Mesendoderm (in vitro differentiated cells): ENCODE data around the gene PGBD5.

Experiments used
- DNase-seq: peaks from one replicate; pipeline ENCODE4 v3.0.0; 2013
- H2AK5ac ChIP-seq: 2 replicates; pipeline ENCODE4 v1.6.1; 2013; ENCODE audit warnings: low read length, inconsistent platforms
- H2BK120ac ChIP-seq: 2 replicates; pipeline ENCODE4 v1.6.1; 2013; ENCODE audit warnings: low read depth, mild to moderate bottlenecking, low read length, moderate library complexity, mixed read lengths
- H2BK15ac ChIP-seq: replicated peaks from 2 replicates; pipeline ENCODE4 v1.6.1; 2013; ENCODE audit warnings: low read depth, mild to moderate bottlenecking, moderate library complexity
- H2BK5ac ChIP-seq: 2 replicates; pipeline ENCODE4 v1.6.1; 2013; ENCODE audit warnings: low read length, inconsistent platforms
- H3K18ac ChIP-seq: 2 replicates; pipeline ENCODE4 v1.6.1; 2013; ENCODE audit warnings: mild to moderate bottlenecking, low read length, mixed read lengths
- H3K23ac ChIP-seq: one replicate; pipeline ENCODE4 v1.6.1; 2013; ENCODE audit warnings: low read length
- H3K27ac ChIP-seq: 2 replicates; pipeline ENCODE4 v1.5.1; 2013; ENCODE audit warnings: low read depth, mild to moderate bottlenecking, inconsistent platforms, low read length, moderate library complexity
- H3K27me3 ChIP-seq: 2 replicates; pipeline ENCODE4 v1.6.1; 2013; ENCODE audit warnings: low read length, control low read depth, mild to moderate bottlenecking, inconsistent platforms; ENCODE audit not compliant: insufficient read depth, poor library complexity
- H3K36me3 ChIP-seq: 2 replicates; pipeline ENCODE4 v1.6.1; 2013; ENCODE audit warnings: low read length, inconsistent platforms; ENCODE audit not compliant: control insufficient read depth, insufficient read depth
- H3K4ac ChIP-seq: one replicate; pipeline ENCODE4 v1.6.1; 2013; ENCODE audit warnings: low read depth, mild to moderate bottlenecking, low read length, moderate library complexity
- H3K4me1 ChIP-seq: 2 replicates; pipeline ENCODE4 v1.6.1; 2013; ENCODE audit warnings: low read depth, low read length, inconsistent platforms; ENCODE audit not compliant: control insufficient read depth
- H3K4me2 ChIP-seq: 2 replicates; pipeline ENCODE4 v1.6.1; 2013; ENCODE audit warnings: low read length
- H3K4me3 ChIP-seq: 2 replicates; pipeline ENCODE4 v1.5.1; 2013; ENCODE audit warnings: mild to moderate bottlenecking, low read length
- H3K56ac ChIP-seq: one replicate; pipeline ENCODE4 v1.6.1; 2013; ENCODE audit warnings: low read length
- H3K79me1 ChIP-seq: 2 replicates; pipeline ENCODE4 v1.6.1; 2013; ENCODE audit warnings: low read length, inconsistent platforms
- H3K79me2 ChIP-seq: 2 replicates; pipeline ENCODE4 v1.6.1; 2013; ENCODE audit warnings: mild to moderate bottlenecking, low read length; ENCODE audit not compliant: control insufficient read depth, insufficient read depth
- H3K9ac ChIP-seq: 2 replicates; pipeline ENCODE4 v1.6.1; 2013; ENCODE audit warnings: low read length, inconsistent platforms
- H4K5ac ChIP-seq: one replicate; pipeline ENCODE4 v1.6.1; 2013; ENCODE audit warnings: low read length
- H4K8ac ChIP-seq: one replicate; pipeline ENCODE4 v1.6.1; 2013; ENCODE audit warnings: low read depth, mild to moderate bottlenecking, control low read depth, low read length, moderate library complexity
- WGBS: extraction: QIAGEN DNeasy Blood & Tissue Kit; methylation state at CpG from one replicate; pipeline ENCODE4 v1.1.7; 2013; ENCODE audit warnings: low lambda C conversion rate, missing lambda C conversion rate; ENCODE audit not compliant: insufficient coverage; ENCODE audit errors: extremely low coverage; 5-methylcytosine and 5-hydroxymethylcytosine counted together

Gene PGBD5

DNA sequence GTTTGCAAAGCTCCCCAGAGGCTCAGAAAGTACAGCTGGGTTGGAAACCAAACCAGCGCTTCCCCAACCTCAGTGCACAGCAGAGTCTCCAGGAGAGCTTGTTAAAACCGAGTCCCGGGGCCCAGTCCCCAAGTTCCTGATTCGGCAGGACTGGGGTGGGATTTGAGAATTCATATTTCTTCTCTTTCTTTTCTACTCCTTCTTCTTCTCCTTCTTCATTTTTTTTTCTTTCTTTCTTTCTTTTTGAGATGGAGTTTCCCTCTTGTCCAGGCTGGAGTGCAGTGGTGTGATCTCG, 136.8 kb downstream of the PGBD5 start:
- no CpG with 5 or more reads among the region's 5 CpGs for whole genome bisulfite sequencing
- Histone ChIP-seq H3K27me3 (no peaks in the 10 kb centered on the region), H3K56ac (no peak overlapping the region), H4K8ac (no peak overlapping the region), H4K5ac (no peak overlapping the region), H2BK15ac (no peak overlapping the region), H2AK5ac (no peak overlapping the region), H3K4me1 (no peaks in the 10 kb centered on the region), H3K79me2 (no peaks in the 10 kb centered on the region), H3K4ac (no peak overlapping the region), H3K36me3 (no peaks in the 10 kb centered on the region), H3K18ac (no peak overlapping the region), H3K79me1 (no peaks in the 10 kb centered on the region), H2BK5ac (no peak overlapping the region), H3K9ac (no peak overlapping the region), H2BK120ac (no peak overlapping the region), H3K23ac (no peak overlapping the region), H3K27ac (no peak overlapping the region), H3K4me2 (no peak overlapping the region), H3K4me3 (no peak overlapping the region)
- DNase-seq, result no peak

DNA sequence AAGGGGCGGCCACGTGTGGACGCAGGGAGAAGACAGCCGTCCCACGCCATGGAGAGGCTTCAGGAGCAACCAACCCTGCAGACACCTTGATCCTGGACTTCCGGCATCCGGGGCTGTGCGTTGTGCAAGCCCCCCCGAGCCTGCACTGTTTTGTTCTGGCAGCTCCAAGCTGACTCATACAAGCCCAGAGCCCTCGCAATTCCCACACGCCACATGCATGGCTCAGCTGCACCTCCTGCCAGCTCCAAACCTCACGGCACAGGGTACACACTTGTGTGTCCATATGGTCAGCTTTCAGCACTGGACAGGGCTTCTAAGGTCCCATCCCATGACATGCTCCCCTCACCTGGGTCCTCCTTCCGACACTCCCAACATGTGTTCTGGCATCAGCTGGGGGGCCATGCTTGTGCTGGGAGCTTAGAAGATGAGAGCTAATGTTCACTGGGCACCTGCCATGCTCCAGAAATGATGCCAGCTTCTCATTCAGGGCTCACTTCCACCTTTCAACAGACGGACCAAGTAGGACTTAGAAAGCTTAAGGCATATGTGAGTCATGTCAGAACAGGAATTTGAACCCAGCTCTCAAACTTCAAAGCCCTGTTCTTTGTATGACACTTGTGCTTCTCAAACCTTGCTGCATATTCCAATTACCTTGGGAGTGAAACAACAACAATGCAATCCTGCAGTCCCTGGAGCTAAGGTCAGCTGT, 137.3 kb downstream of the PGBD5 start:
- H3K18ac ChIP-seq, result no peak overlapping the region
- H3K27me3 ChIP-seq, result no peaks in the 10 kb centered on the region
- H3K4ac ChIP-seq, result no peak overlapping the region
- no peak overlapping the region for H2BK120ac ChIP-seq
- no peak overlapping the region for H3K4me2 ChIP-seq
- H3K4me3 ChIP-seq, result no peak overlapping the region
- no peak overlapping the region for H3K9ac ChIP-seq
- no peaks in the 10 kb centered on the region for H3K36me3 ChIP-seq
- WGBS, result no CpG with 5 or more reads among the region's 14 CpGs
- H3K27ac ChIP-seq, result no peak overlapping the region
- H2AK5ac ChIP-seq, result no peak overlapping the region
- H4K5ac ChIP-seq, result no peak overlapping the region
- no peak overlapping the region for H2BK15ac ChIP-seq
- H3K56ac ChIP-seq, result no peak overlapping the region
- no peaks in the 10 kb centered on the region for H3K79me2 ChIP-seq
- no peaks in the 10 kb centered on the region for H3K4me1 ChIP-seq
- no peak overlapping the region for H2BK5ac ChIP-seq
- no peak overlapping the region for H3K23ac ChIP-seq
- H3K79me1 ChIP-seq, result no peaks in the 10 kb centered on the region
- no peak overlapping the region for H4K8ac ChIP-seq
- DNase-seq, result no peak

DNA sequence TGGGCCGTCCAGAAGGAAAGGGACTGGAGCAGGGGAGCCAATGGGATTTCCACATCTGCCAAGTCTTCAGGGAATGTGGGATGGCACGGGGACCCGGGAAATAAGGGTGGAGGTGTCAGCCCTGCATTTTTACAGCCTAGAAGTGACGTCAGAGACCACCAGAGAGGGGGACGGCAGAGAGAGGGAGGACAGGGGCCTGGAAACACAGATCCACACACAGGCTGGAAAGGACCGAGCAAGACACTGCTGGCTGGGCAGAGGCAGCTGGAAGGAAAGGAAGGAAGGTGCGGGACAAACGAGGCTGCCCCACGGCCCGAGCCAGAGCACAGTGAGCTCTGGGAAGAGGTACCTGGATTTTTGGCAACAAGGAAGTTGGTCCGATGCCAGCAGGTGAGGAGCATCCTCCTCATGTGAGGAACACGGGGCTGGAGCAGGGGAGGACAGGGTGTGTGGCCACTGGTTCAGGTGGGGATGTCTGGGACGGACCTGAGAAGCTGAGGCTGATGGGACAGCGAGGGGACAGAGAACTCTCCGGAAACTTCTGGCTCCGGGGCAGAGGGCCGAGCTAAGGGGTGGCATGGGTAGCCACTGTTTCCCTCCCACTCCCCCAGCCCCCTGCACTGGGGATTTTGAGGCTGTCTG, 138.3 kb downstream of the PGBD5 start:
- Histone ChIP-seq H3K18ac (no peak overlapping the region), H4K8ac (no peak overlapping the region), H3K4me2 (no peak overlapping the region), H3K36me3 (no peaks in the 10 kb centered on the region), H3K79me1 (no peaks in the 10 kb centered on the region), H2BK15ac (no peak overlapping the region), H3K56ac (no peak overlapping the region), H2BK5ac (no peak overlapping the region), H3K79me2 (no peaks in the 10 kb centered on the region), H2BK120ac (no peak overlapping the region), H2AK5ac (no peak overlapping the region), H3K4ac (no peak overlapping the region), H3K27ac (no peak overlapping the region), H3K27me3 (no peaks in the 10 kb centered on the region), H3K23ac (no peak overlapping the region), H3K4me1 (no peaks in the 10 kb centered on the region), H3K9ac (no peak overlapping the region), H3K4me3 (no peak overlapping the region), H4K5ac (no peak overlapping the region)
- WGBS, result no CpG with 5 or more reads among the region's 17 CpGs
- no peak for DNase-seq

DNA sequence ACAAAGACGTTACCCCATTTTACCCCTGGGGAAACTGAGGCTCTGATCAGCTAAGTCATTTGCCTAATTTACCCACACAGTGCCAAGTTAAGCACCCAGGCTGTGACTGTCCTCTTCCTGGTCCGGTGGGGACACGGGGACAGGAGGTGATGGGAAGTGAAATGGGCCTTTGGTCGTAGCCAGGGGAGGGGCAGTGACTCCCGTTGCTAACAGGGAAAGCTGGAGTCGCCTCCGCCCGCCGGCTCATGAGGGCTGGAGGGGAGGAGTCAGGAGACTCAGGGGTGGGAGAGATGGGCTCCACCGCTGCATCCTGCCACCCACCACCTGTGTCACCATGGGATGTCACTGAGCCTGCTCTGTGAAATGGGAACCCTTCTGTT, 139.3 kb downstream of the PGBD5 start:
- no peak for DNase-seq
- no peak overlapping the region for H2BK5ac ChIP-seq
- H2BK120ac ChIP-seq, result no peak overlapping the region
- H3K79me2 ChIP-seq, result no peaks in the 10 kb centered on the region
- H2BK15ac ChIP-seq, result no peak overlapping the region
- no peak overlapping the region for H3K56ac ChIP-seq
- H3K23ac ChIP-seq, result no peak overlapping the region
- no peak overlapping the region for H3K18ac ChIP-seq
- no peak overlapping the region for H4K8ac ChIP-seq
- H3K9ac ChIP-seq, result no peak overlapping the region
- no CpG with 5 or more reads among the region's 10 CpGs for WGBS
- no peak overlapping the region for H2AK5ac ChIP-seq
- no peak overlapping the region for H3K4me3 ChIP-seq
- H3K27ac ChIP-seq, result no peak overlapping the region
- no peaks in the 10 kb centered on the region for H3K4me1 ChIP-seq
- no peak overlapping the region for H3K4ac ChIP-seq
- H4K5ac ChIP-seq, result no peak overlapping the region
- H3K36me3 ChIP-seq, result no peaks in the 10 kb centered on the region
- H3K4me2 ChIP-seq, result no peak overlapping the region
- no peaks in the 10 kb centered on the region for H3K27me3 ChIP-seq
- H3K79me1 ChIP-seq, result no peaks in the 10 kb centered on the region

DNA sequence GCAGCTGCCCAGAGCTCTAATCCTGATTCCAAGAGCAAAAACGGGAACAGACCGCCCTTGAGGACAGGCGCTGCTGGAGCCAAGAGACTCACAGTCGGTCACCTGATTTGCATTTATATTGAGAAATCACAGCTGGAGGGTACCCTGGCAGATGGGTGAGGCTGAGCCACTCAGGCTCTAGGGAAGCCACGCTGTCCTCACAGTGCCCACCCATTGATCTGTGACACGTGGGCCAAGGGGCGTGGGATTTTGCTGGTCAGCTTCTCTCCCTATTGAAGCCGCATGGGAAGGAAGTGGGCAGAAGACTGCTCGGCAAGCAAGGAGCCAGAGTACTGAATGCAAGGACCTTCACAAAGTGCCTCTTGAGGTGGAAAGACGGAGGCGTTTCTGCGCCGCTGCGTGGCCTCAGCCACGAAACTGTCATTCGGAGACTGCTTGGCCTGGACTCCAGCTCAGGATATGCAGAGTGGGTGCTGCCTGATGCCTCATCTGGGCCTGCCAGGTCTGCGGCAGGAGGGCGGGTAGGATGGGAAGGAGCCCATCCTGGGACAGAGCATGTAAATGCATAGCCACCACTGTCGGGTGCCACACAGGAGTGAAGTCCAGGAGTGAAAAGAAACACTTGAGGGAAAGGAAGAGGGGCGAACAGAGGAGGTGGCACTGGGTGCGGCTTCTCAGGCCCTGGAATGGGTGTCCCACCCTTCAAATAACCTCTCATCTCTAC, 139.8 kb downstream of the PGBD5 start:
- H3K27me3 ChIP-seq, result no peaks in the 10 kb centered on the region
- no peak overlapping the region for H2BK5ac ChIP-seq
- H3K79me1 ChIP-seq, result no peaks in the 10 kb centered on the region
- no peak overlapping the region for H3K18ac ChIP-seq
- DNase-seq, result no peak
- H3K79me2 ChIP-seq, result no peaks in the 10 kb centered on the region
- H3K4me1 ChIP-seq, result no peaks in the 10 kb centered on the region
- H3K4ac ChIP-seq, result no peak overlapping the region
- no peak overlapping the region for H2BK120ac ChIP-seq
- H2BK15ac ChIP-seq, result no peak overlapping the region
- no peak overlapping the region for H3K56ac ChIP-seq
- no peak overlapping the region for H4K8ac ChIP-seq
- WGBS, result no CpG with 5 or more reads among the region's 21 CpGs
- no peaks in the 10 kb centered on the region for H3K36me3 ChIP-seq
- no peak overlapping the region for H4K5ac ChIP-seq
- no peak overlapping the region for H3K4me2 ChIP-seq
- H3K23ac ChIP-seq, result no peak overlapping the region
- H3K4me3 ChIP-seq, result no peak overlapping the region
- no peak overlapping the region for H3K9ac ChIP-seq
- H3K27ac ChIP-seq, result no peak overlapping the region
- H2AK5ac ChIP-seq, result no peak overlapping the region
